HFFc6 (cell line): ENCODE measurements around the gene SULF2. TPM values are rescaled to one million over a fixed set of nuclear protein-coding genes. Genes with fewer than 3 reads are reported as not detected.

Source experiments
- DNase-seq: peaks from one replicate; pipeline ENCODE4 v3.0.0-alpha.2; 2018
- H3K27ac Mint-ChIP-seq: 2 replicates; pipeline ENCODE4 v1.8.0; 2020; ENCODE audit warnings: mild to moderate bottlenecking, mixed read lengths
- H3K27me3 Mint-ChIP-seq: 2 replicates; pipeline ENCODE4 v1.8.0; 2021; ENCODE audit warnings: mild to moderate bottlenecking, moderate library complexity, mixed read lengths; ENCODE audit not compliant: insufficient read depth
- H3K36me3 Mint-ChIP-seq: 2 replicates; pipeline ENCODE4 v1.8.0; 2021; ENCODE audit warnings: low read depth, mixed read lengths
- H3K4me1 Mint-ChIP-seq: 2 replicates; pipeline ENCODE4 v1.8.0; 2020; ENCODE audit warnings: low read depth, mixed read lengths
- H3K4me3 Mint-ChIP-seq: 2 replicates; pipeline ENCODE4 v1.8.0; 2020; ENCODE audit warnings: mild to moderate bottlenecking, moderate library complexity, mixed read lengths
- H3K9me3 Mint-ChIP-seq: 2 replicates; pipeline ENCODE4 v1.8.0; 2020; ENCODE audit warnings: mild to moderate bottlenecking, mixed read lengths
- CTCF ChIP-seq: fragments of 200-600 bp; sonication (generic); IDR thresholded peaks from 2 replicates; pipeline ENCODE4 v1.5.0; 2021; ENCODE audit warnings: antibody characterized with exemption, mild to moderate bottlenecking
- total RNA-seq, 6 experiments: library from RNA; stranded (reverse); fragmentation: NEBNext Ultra II Directional; extraction: Animal tissue kit (Norgen Biotek cat#: 25700); gene quantifications; 2 replicates in 1 of 6; 3 replicates in 5 of 6; pipeline ENCODE4 v1.2.3, GENCODE V29; 2021

Gene SULF2
- total RNA-seq, 6 experiments from 2014 or later = 0.23 to 1.3 (median 0.33) TPM

- no peak for TF ChIP-seq CTCF
- Mint-ChIP-seq H3K4me1 (no peaks in the 10 kb centered on the region), H3K4me3 (no peak overlapping the region), H3K27ac (no peak overlapping the region), H3K9me3 (peaks cover 8% of the 10 kb centered on the region; the same call in 1 of the 2 replicates), H3K27me3 (peaks cover 28% of the 10 kb centered on the region), H3K36me3 (no peaks in the 10 kb centered on the region)
- no peak for DNase-seq
Measured at GRCh38 chr20:47765691-47766594, 19.3 kb downstream of the SULF2 start.

- TF ChIP-seq CTCF = no peak
- Mint-ChIP-seq H3K36me3 (no peaks in the 10 kb centered on the region), H3K4me1 (no peaks in the 10 kb centered on the region), H3K4me3 (no peak overlapping the region), H3K27me3 (peaks cover 29% of the 10 kb centered on the region), H3K9me3 (peaks cover 3% of the 10 kb centered on the region; the same call in 1 of the 2 replicates), H3K27ac (no peak overlapping the region)
- no peak for DNase-seq
Measured at GRCh38 chr20:47765271-47765670, 20.0 kb downstream of the SULF2 start.

- Mint-ChIP-seq H3K27ac (no peak overlapping the region), H3K36me3 (no peaks in the 10 kb centered on the region), H3K9me3 (no peaks in the 10 kb centered on the region), H3K27me3 (peaks cover 29% of the 10 kb centered on the region), H3K4me1 (no peaks in the 10 kb centered on the region), H3K4me3 (no peak overlapping the region)
- DNase-seq = no peak
- TF ChIP-seq CTCF = no peak
Measured at GRCh38 chr20:47764154-47764733, 21.0 kb downstream of the SULF2 start.

- Mint-ChIP-seq H3K9me3 (no peaks in the 10 kb centered on the region), H3K27ac (no peak overlapping the region), H3K4me1 (no peaks in the 10 kb centered on the region), H3K4me3 (no peak overlapping the region), H3K36me3 (no peaks in the 10 kb centered on the region), H3K27me3 (peaks cover 30% of the 10 kb centered on the region)
- TF ChIP-seq CTCF = no peak
- DNase-seq = no peak
Measured at GRCh38 chr20:47762699-47763268, 22.5 kb downstream of the SULF2 start.

GRCh38 chr20:47761482-47762047, 23.7 kb downstream of the SULF2 start:
- H3K4me1 Mint-ChIP-seq = no peaks in the 10 kb centered on the region
- no peaks in the 10 kb centered on the region for H3K36me3 Mint-ChIP-seq
- H3K9me3 Mint-ChIP-seq = no peaks in the 10 kb centered on the region
- TF ChIP-seq CTCF = no peak
- no peak for DNase-seq
- H3K27ac Mint-ChIP-seq = no peak overlapping the region
- peaks cover 25% of the 10 kb centered on the region for H3K27me3 Mint-ChIP-seq
- H3K4me3 Mint-ChIP-seq = no peak overlapping the region
